Measurements from ENCODE around the gene KRTAP4-16. TPM values are rescaled to one million over a fixed set of nuclear protein-coding genes. Genes with fewer than 3 reads are reported as not detected.

KRTAP4-16 gene
- total RNA-seq, 1 experiment from 2014 or later: not detected

DNA sequence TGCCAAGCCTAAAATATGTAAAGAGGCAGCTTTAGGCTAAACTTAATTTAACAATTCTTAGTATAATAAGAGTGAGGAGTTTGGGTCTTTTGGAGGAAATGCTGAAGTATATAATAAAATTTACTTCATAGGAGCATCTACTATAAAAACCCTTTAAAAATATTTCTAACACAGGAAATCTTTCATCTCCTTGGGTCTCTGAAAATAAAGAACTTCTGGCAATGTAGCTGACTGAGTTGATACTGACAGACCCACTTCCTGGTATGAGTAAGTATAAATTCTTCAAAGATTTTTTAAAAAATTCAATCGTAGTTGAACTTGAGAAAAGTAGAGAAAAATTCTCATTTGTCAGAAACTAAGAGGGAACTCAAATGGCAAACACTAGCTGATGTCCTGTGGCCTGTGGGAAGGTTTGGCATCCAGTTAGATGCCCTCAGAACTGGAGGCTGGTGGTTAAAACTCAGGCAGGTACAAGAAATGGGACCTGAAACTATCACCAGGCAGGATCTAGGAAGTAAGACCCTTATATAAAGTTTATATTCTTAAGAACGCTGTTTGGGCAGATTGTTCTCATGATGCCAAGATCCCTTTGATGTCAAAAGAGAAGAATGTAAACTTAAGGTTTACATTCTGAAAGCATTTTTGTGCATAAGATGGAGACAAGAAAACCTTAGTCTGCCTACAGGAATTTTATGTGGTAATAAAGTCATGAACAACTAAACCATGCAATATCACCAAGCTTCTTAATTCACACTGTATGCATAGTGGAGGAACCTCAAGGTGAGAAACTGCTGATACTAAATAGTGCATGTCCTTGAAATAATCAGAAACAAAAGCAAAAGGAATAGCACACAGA lies 32.1 kb upstream of the KRTAP4-16 start:
- no peak overlapping the region for H3K27ac Mint-ChIP-seq
- Histone ChIP-seq H3K14ac (ENCODE audit: insufficient read depth, low read length) (no peak overlapping the region), H4K91ac (ENCODE audit: insufficient read length, low read depth, low read length) (no peak overlapping the region), H2BK12ac (ENCODE audit: insufficient read length, low read depth, low read length) (no peak overlapping the region), H2AK5ac (ENCODE audit: insufficient read length, low read length) (no peak overlapping the region), H3T11ph (ENCODE audit: low read length) (no peak overlapping the region), H4K5ac (ENCODE audit: insufficient read length, low read depth, low read length) (no peak overlapping the region), H3K4me2 (ENCODE audit: insufficient read depth, insufficient read length, low read length) (no peak overlapping the region), H3K27ac (ENCODE audit: insufficient read length, low read depth, low read length) (no peak overlapping the region), H2BK5ac (ENCODE audit: insufficient read length, low read length) (no peak overlapping the region), H2AFZ (ENCODE audit: low read length) (no peak overlapping the region), H4K8ac (replicated peaks; ENCODE audit: insufficient read length, low read depth, low read length) (no peak overlapping the region), H2BK15ac (ENCODE audit: low read depth, low read length) (no peak overlapping the region), H3K23ac (ENCODE audit: insufficient read length, low read depth, low read length) (no peak overlapping the region), H2BK20ac (ENCODE audit: low read depth, low read length, poor library complexity, severe bottlenecking) (no peak overlapping the region), H2BK120ac (ENCODE audit: low read depth, low read length, poor library complexity, severe bottlenecking) (no peak overlapping the region), H3K27me3 (ENCODE audit: insufficient read depth, low read length) (no peaks in the 10 kb centered on the region), H3K9ac (ENCODE audit: extremely low read depth, insufficient read length, low read length) (no peak overlapping the region), H3K56ac (ENCODE audit: insufficient read length, low read depth, low read length) (no peak overlapping the region), H3K9me3 (ENCODE audit: control insufficient read depth, low read depth, low read length) (no peaks in the 10 kb centered on the region), H3K4me1 (ENCODE audit: insufficient read depth, low read length) (no peaks in the 10 kb centered on the region), H3K18ac (ENCODE audit: insufficient read length, low read depth, low read length) (no peak overlapping the region), H3K4ac (ENCODE audit: low read depth, low read length) (no peak overlapping the region), H4K20me1 (ENCODE audit: control insufficient read depth, insufficient read depth, insufficient read length) (no peaks in the 10 kb centered on the region), H3K23me2 (ENCODE audit: insufficient read length, low read depth, low read length, poor library complexity, severe bottlenecking) (no peaks in the 10 kb centered on the region), H3K79me2 (ENCODE audit: insufficient read depth, low read length) (no peaks in the 10 kb centered on the region), H3K79me1 (ENCODE audit: insufficient read depth, low read depth, low read length, poor library complexity, severe bottlenecking) (no peaks in the 10 kb centered on the region)
- H3K4me1 Mint-ChIP-seq: no peaks in the 10 kb centered on the region
- DNase-seq: no peak
- H3K4me3 Mint-ChIP-seq: no peak overlapping the region
- no CpG with 5 or more reads among the region's 2 CpGs for WGBS (ENCODE audit: extremely low coverage, insufficient read length, low lambda C conversion rate)
- H3K27me3 Mint-ChIP-seq (ENCODE audit: low read depth): no peaks in the 10 kb centered on the region
- H3K36me3 Mint-ChIP-seq (ENCODE audit: insufficient read depth in 1 of 3, low read depth in 3 of 3): no peaks in the 10 kb centered on the region
- peaks cover 3 to 11% of the 10 kb centered on the region in 2 experiments; a peak in 4 of 5 replicates for H3K9me3 Mint-ChIP-seq
- no peak for TF ChIP-seq CTCF (conservative IDR thresholded peaks at IDR 0.05)
